Mucosa of rectum (tissue), 2 donors: ENCODE data around the gene RPL13A.
A peak's percentile ranks its signal among the peaks of the same experiment; 100 is the strongest.
"Not testable (repeated sequence)": the region's sequence is repeated elsewhere in the genome, so short reads cannot be mapped to it uniquely, and the experiment has no call there.

Experiments
- H3K27ac ChIP-seq, 2 donors: one replicate each; pipeline ENCODE4 v1.7.0; 2013; ENCODE audit warnings: inconsistent platforms in 2 of 2, low read depth in 2 of 2, low read length in 2 of 2
- H3K27me3 ChIP-seq, 2 donors: one replicate each; pipeline ENCODE4 v1.7.0; 2013; ENCODE audit warnings: low read length in 2 of 2; ENCODE audit not compliant: control insufficient read depth in 2 of 2, insufficient read depth in 2 of 2
- H3K36me3 ChIP-seq, 2 donors: one replicate each; pipeline ENCODE4 v1.7.0; 2013; ENCODE audit warnings: low read length in 2 of 2; ENCODE audit not compliant: control insufficient read depth in 2 of 2, insufficient read depth in 2 of 2
- H3K4me1 ChIP-seq, 2 donors: one replicate each; pipeline ENCODE4 v1.7.0; 2013; ENCODE audit warnings: low read length in 2 of 2, mild to moderate bottlenecking in 1 of 2; ENCODE audit not compliant: control insufficient read depth in 2 of 2, insufficient read depth in 2 of 2
- H3K4me3 ChIP-seq, 2 donors: one replicate each; pipeline ENCODE4 v1.7.0; 2013; ENCODE audit warnings: low read length in 2 of 2
- H3K9ac ChIP-seq, 2 donors: one replicate each; pipeline ENCODE4 v1.7.0; 2013; ENCODE audit warnings: low read length in 2 of 2, low read depth in 1 of 2, mild to moderate bottlenecking in 1 of 2
- H3K9me3 ChIP-seq, 2 donors: one replicate each; pipeline ENCODE4 v1.7.0; 2013; ENCODE audit warnings: low read length in 2 of 2; ENCODE audit not compliant: control insufficient read depth in 2 of 2
- donor health status: healthy.
- donor health status: Normal muscosa, but diverticular disease.

Gene RPL13A

GRCh38 chr19:49456326-49456725 is 31.1 kb upstream of the RPL13A start:
- H3K9ac ChIP-seq = no peak overlapping the region
- peak overlapping the region; percentile 38 to 60 for H3K27ac ChIP-seq
- no peaks in the 10 kb centered on the region for H3K9me3 ChIP-seq
- no peak overlapping the region for H3K4me3 ChIP-seq
- peaks cover 11 to 21% of the 10 kb centered on the region in 2 donors for H3K4me1 ChIP-seq
- H3K27me3 ChIP-seq = no peaks in the 10 kb centered on the region
- peaks cover 0 to 10% of the 10 kb centered on the region in 2 donors for H3K36me3 ChIP-seq

- Histone ChIP-seq H3K9ac (peak overlapping the region; percentile 4 to 8), H3K4me1 (peaks cover 8 to 16% of the 10 kb centered on the region in 2 donors), H3K36me3 (peaks cover 0 to 10% of the 10 kb centered on the region in 2 donors), H3K27ac (peak overlapping the region; percentile 25 to 77), H3K9me3 (no peaks in the 10 kb centered on the region), H3K4me3 (no peak overlapping the region), H3K27me3 (no peaks in the 10 kb centered on the region)
Observed at GRCh38 chr19:49458567-49458903, 28.9 kb upstream of the RPL13A start.

GRCh38 chr19:49459388-49459787 is 28.0 kb upstream of the RPL13A start:
- H3K4me1 ChIP-seq = peaks cover 3 to 7% of the 10 kb centered on the region in 2 donors
- peaks cover 0 to 12% of the 10 kb centered on the region in 2 donors for H3K36me3 ChIP-seq
- H3K27me3 ChIP-seq = no peaks in the 10 kb centered on the region
- no peak overlapping the region for H3K9ac ChIP-seq
- H3K9me3 ChIP-seq = no peaks in the 10 kb centered on the region
- no peak overlapping the region for H3K27ac ChIP-seq
- no peak overlapping the region for H3K4me3 ChIP-seq

- H3K4me3 ChIP-seq, H3K9me3 ChIP-seq, H3K27me3 ChIP-seq, H3K27ac ChIP-seq, H3K9ac ChIP-seq, H3K4me1 ChIP-seq: not testable (repeated sequence)
- peaks cover 4 to 14% of the 10 kb centered on the region in 2 donors for H3K36me3 ChIP-seq
Observed at GRCh38 chr19:49461130-49461529, 26.3 kb upstream of the RPL13A start.

- Histone ChIP-seq H3K4me3 (no peak overlapping the region), H3K9ac (no peak overlapping the region), H3K4me1 (peaks cover 3 to 6% of the 10 kb centered on the region in 2 donors), H3K27me3 (no peaks in the 10 kb centered on the region), H3K36me3 (peaks cover 7 to 17% of the 10 kb centered on the region in 2 donors), H3K27ac (no peak overlapping the region), H3K9me3 (no peaks in the 10 kb centered on the region)
Observed at GRCh38 chr19:49461656-49462055, 25.8 kb upstream of the RPL13A start.

- H3K4me3 ChIP-seq = no peak overlapping the region
- H3K27ac ChIP-seq = no peak overlapping the region
- H3K9me3 ChIP-seq = no peaks in the 10 kb centered on the region
- H3K27me3 ChIP-seq = no peaks in the 10 kb centered on the region
- no peak overlapping the region for H3K9ac ChIP-seq
- peaks cover 3 to 6% of the 10 kb centered on the region in 2 donors for H3K4me1 ChIP-seq
- peaks cover 7 to 17% of the 10 kb centered on the region in 2 donors for H3K36me3 ChIP-seq
Observed at GRCh38 chr19:49462492-49462891, 24.9 kb upstream of the RPL13A start.

- peaks cover 7 to 16% of the 10 kb centered on the region in 2 donors for H3K36me3 ChIP-seq
- H3K9ac ChIP-seq = no peak overlapping the region
- H3K4me3 ChIP-seq = no peak overlapping the region
- no peaks in the 10 kb centered on the region for H3K27me3 ChIP-seq
- peaks cover 3 to 7% of the 10 kb centered on the region in 2 donors for H3K4me1 ChIP-seq
- H3K27ac ChIP-seq = no peak overlapping the region
- H3K9me3 ChIP-seq = no peaks in the 10 kb centered on the region
Observed at GRCh38 chr19:49463960-49464740, 23.3 kb upstream of the RPL13A start.

GRCh38 chr19:49465371-49465770 is 22.0 kb upstream of the RPL13A start:
- H3K27ac ChIP-seq = no peak overlapping the region
- no peak overlapping the region for H3K9ac ChIP-seq
- no peaks in the 10 kb centered on the region for H3K9me3 ChIP-seq
- no peak overlapping the region for H3K4me3 ChIP-seq
- peaks cover 5 to 12% of the 10 kb centered on the region in 2 donors for H3K4me1 ChIP-seq
- H3K36me3 ChIP-seq = peaks cover 7 to 10% of the 10 kb centered on the region in 2 donors
- H3K27me3 ChIP-seq = no peaks in the 10 kb centered on the region

GRCh38 chr19:49468199-49468598 is 19.2 kb upstream of the RPL13A start:
- no peak overlapping the region for H3K9ac ChIP-seq
- H3K27me3 ChIP-seq = no peaks in the 10 kb centered on the region
- no peak overlapping the region for H3K4me3 ChIP-seq
- H3K4me1 ChIP-seq = peaks cover 5 to 12% of the 10 kb centered on the region in 2 donors
- H3K27ac ChIP-seq = peak overlapping the region in 1 of 2 donors; percentile 73
- H3K9me3 ChIP-seq = no peaks in the 10 kb centered on the region
- peaks cover 7 to 10% of the 10 kb centered on the region in 2 donors for H3K36me3 ChIP-seq

- no peak overlapping the region for H3K4me3 ChIP-seq
- peaks cover 10 to 15% of the 10 kb centered on the region in 2 donors for H3K4me1 ChIP-seq
- H3K9ac ChIP-seq = peak overlapping the region in 1 of 2 donors; percentile 6
- no peaks in the 10 kb centered on the region for H3K27me3 ChIP-seq
- peaks cover 7 to 9% of the 10 kb centered on the region in 2 donors for H3K36me3 ChIP-seq
- H3K9me3 ChIP-seq = no peaks in the 10 kb centered on the region
- peak overlapping the region; percentile 42 to 73 for H3K27ac ChIP-seq
Observed at GRCh38 chr19:49468746-49469447, 18.5 kb upstream of the RPL13A start.
